WTC11 (cell line): ENCODE data around the gene PIEZO1.

Source experiments
- ATF1 ChIP-seq: sonication (generic); formaldehyde crosslinking; IDR thresholded peaks from 2 replicates; pipeline ENCODE4 v1.8.1; 2023; ENCODE audit warnings: mild to moderate bottlenecking, moderate library complexity, missing genetic modification reagents
- ATF2 ChIP-seq: sonication (generic); formaldehyde crosslinking; IDR thresholded peaks from 2 replicates; pipeline ENCODE4 v1.8.1; 2022; ENCODE audit warnings: low read depth, missing genetic modification reagents, borderline replicate concordance
- ATF3 ChIP-seq: sonication (generic); formaldehyde crosslinking; conservative IDR thresholded peaks from 2 replicates; pipeline ENCODE4 v1.8.1; 2022; ENCODE audit warnings: mild to moderate bottlenecking, missing genetic modification reagents
- CREB1 ChIP-seq: sonication (generic); formaldehyde crosslinking; IDR thresholded peaks from 2 replicates; pipeline ENCODE4 v1.8.0; 2023; ENCODE audit warnings: mild to moderate bottlenecking, missing genetic modification reagents
- CTCF ChIP-seq: fragments of 200-600 bp; IDR thresholded peaks from 2 replicates; pipeline ENCODE4 v1.8.0; 2022; ENCODE audit warnings: antibody characterized with exemption
- FOXK1 ChIP-seq: sonication (generic); formaldehyde crosslinking; IDR thresholded peaks from 2 replicates; pipeline ENCODE4 v1.8.0; 2022; ENCODE audit warnings: mild to moderate bottlenecking, moderate library complexity, missing genetic modification reagents
- FOXP1 ChIP-seq: sonication (generic); formaldehyde crosslinking; IDR thresholded peaks from 2 replicates; pipeline ENCODE4 v1.8.0; 2022; ENCODE audit warnings: missing genetic modification reagents, mild to moderate bottlenecking, moderate library complexity, borderline replicate concordance
- HMGXB4 ChIP-seq: sonication (generic); formaldehyde crosslinking; IDR thresholded peaks from 2 replicates; pipeline ENCODE4 v1.8.1; 2023; ENCODE audit warnings: mild to moderate bottlenecking, moderate library complexity, missing genetic modification reagents
- IRF1 ChIP-seq: sonication (generic); formaldehyde crosslinking; IDR thresholded peaks from 2 replicates; pipeline ENCODE4 v1.8.0; 2023; ENCODE audit warnings: missing genetic modification reagents
- NR3C1 ChIP-seq: sonication (generic); formaldehyde crosslinking; conservative IDR thresholded peaks from 2 replicates; pipeline ENCODE4 v1.8.1; 2023; ENCODE audit warnings: low read depth, mild to moderate bottlenecking, missing genetic modification reagents
- SP1 ChIP-seq: sonication (generic); formaldehyde crosslinking; conservative IDR thresholded peaks from 2 replicates; pipeline ENCODE4 v1.8.1; 2022; ENCODE audit warnings: missing genetic modification reagents

- TF ChIP-seq CREB1 (CRISPR knock-in tag), result no peak
- TF ChIP-seq IRF1 (CRISPR knock-in tag), result no peak
- TF ChIP-seq FOXK1 (CRISPR knock-in tag), result no peak
- no peak for TF ChIP-seq CTCF
- no peak for TF ChIP-seq HMGXB4 (CRISPR knock-in tag)
- TF ChIP-seq ATF1 (CRISPR knock-in tag), result no peak
- no peak for TF ChIP-seq FOXP1 (CRISPR knock-in tag)
- TF ChIP-seq ATF2 (CRISPR knock-in tag), result no peak
- no peak for TF ChIP-seq ATF3
- no peak for TF ChIP-seq SP1
- TF ChIP-seq NR3C1 (CRISPR knock-in tag), result no peak
These were observed 71.2 kb downstream of the PIEZO1 start for GRCh38 chr16:88713568-88714419.
